ENCODE results near the gene ASAP2. TPM values are rescaled to one million over a fixed set of nuclear protein-coding genes. Genes with fewer than 3 reads are reported as not detected.
A peak's percentile ranks its signal among the peaks of the same experiment; 100 is the strongest.

ASAP2 gene
- total RNA-seq, 4 donors from 2014 or later: 22.0 to 54.6 (median 30.0) TPM

GRCh38 chr2:9222893-9223287 lies 16.3 kb downstream of the ASAP2 start:
- Histone ChIP-seq H3K4me1 (peaks cover 46% of the 10 kb centered on the region), H3K36me3 (no peaks in the 10 kb centered on the region), H3K27me3 (no peaks in the 10 kb centered on the region), H3K4me3 (no peak overlapping the region), H3K27ac (peak overlapping the region; percentile 52), H3K9me3 (no peaks in the 10 kb centered on the region)
- no peak for TF ChIP-seq POLR2A (IDR thresholded peaks at IDR 0.05)
- TF ChIP-seq, protein P1, sequence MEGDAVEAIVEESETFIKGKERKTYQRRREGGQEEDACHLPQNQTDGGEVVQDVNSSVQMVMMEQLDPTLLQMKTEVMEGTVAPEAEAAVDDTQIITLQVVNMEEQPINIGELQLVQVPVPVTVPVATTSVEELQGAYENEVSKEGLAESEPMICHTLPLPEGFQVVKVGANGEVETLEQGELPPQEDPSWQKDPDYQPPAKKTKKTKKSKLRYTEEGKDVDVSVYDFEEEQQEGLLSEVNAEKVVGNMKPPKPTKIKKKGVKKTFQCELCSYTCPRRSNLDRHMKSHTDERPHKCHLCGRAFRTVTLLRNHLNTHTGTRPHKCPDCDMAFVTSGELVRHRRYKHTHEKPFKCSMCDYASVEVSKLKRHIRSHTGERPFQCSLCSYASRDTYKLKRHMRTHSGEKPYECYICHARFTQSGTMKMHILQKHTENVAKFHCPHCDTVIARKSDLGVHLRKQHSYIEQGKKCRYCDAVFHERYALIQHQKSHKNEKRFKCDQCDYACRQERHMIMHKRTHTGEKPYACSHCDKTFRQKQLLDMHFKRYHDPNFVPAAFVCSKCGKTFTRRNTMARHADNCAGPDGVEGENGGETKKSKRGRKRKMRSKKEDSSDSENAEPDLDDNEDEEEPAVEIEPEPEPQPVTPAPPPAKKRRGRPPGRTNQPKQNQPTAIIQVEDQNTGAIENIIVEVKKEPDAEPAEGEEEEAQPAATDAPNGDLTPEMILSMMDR (IDR thresholded peaks at IDR 0.05): no peak
- TF ChIP-seq POLR2AphosphoS5 (IDR thresholded peaks at IDR 0.05): no peak
- no peak for TF ChIP-seq EP300 (IDR thresholded peaks at IDR 0.05)
- DNase-seq (ENCODE audit: low spot score in 2 of 2): no peak
- WGBS: 67% methylated on average over 2 of the region's 2 CpGs

DNA sequence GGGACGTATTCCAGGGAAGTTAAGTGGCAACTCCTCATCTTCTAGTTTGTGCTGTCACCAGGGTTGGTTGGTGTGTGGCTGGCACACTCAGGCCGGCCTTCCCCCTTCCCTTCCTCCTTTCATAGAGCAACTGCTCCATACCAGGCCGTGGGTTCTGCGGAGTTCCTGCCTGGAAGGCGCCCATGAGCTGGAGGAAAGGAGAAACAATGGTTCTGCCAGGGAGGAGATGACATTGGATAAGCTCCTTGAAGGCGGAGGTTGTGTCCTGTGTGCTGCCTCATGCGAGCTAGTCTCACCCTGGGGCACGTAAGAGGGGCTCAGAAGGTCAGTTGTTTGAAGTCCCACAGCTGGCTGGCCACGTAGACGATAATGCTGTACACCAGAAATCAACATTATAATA lies 19.2 kb downstream of the ASAP2 start:
- Histone ChIP-seq H3K36me3 (no peaks in the 10 kb centered on the region), H3K4me3 (no peak overlapping the region), H3K4me1 (peaks cover 58% of the 10 kb centered on the region), H3K27me3 (no peaks in the 10 kb centered on the region), H3K9me3 (no peaks in the 10 kb centered on the region), H3K27ac (no peak overlapping the region)
- no peak for DNase-seq (ENCODE audit: low spot score in 2 of 2)
- WGBS: 90% methylated on average over 9 of the region's 10 CpGs
- no peak for TF ChIP-seq POLR2AphosphoS5 (IDR thresholded peaks at IDR 0.05)
- TF ChIP-seq POLR2A (IDR thresholded peaks at IDR 0.05): no peak
- TF ChIP-seq, protein P1 (IDR thresholded peaks at IDR 0.05): no peak
- no peak for TF ChIP-seq EP300 (IDR thresholded peaks at IDR 0.05)

DNA sequence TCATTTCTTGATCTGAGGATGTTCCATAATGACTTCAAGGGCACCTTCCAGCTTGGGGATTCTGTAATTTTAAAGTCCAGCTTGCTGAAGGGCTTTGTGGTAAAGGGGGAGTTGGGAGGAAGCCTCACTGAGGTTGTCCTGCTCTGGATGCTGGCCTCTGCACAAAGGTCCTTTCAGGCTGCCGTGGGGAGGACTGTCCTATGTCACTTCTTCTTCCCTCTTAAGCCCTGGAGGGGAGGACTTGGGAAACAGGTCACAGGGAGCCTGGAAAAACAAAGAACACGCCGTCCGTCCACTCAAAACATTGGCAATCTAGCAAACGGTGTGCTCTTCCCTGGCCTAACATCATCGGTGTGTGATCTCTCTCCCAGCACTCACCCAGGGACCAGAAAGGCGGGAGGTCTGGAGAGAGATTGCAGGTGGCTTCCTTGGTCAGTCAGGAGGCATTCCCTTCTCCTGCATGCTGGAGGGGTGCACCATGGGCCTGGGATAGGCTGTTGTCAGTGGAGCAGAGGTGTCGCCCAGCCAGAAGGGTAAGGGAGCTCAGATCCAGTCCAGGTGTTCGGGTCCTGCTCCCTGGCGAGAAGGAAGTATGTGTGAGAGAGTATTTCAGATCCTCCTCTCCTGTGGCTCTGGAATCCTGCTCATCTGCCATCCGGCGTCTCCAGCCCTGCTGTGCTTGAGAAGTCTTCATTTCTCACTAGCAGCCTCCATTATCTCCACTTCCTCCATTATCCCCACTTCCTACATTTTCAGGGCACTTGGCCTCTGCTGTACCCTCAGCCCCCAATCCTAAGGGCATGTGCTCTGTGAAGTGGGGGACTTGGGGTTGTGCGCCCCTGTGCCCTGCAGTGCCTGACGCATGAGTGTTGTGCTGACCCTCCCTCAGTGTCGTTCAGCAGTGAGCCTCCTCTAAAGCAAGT lies 20.1 kb downstream of the ASAP2 start:
- no peaks in the 10 kb centered on the region for H3K9me3 ChIP-seq
- DNase-seq (ENCODE audit: low spot score in 2 of 2): no peak
- H3K27me3 ChIP-seq: no peaks in the 10 kb centered on the region
- WGBS: 89% methylated on average over 15 of the region's 15 CpGs
- H3K4me1 ChIP-seq: peaks cover 58% of the 10 kb centered on the region
- H3K27ac ChIP-seq: no peak overlapping the region
- no peak overlapping the region for H3K4me3 ChIP-seq
- TF ChIP-seq, protein P1 (IDR thresholded peaks at IDR 0.05): no peak
- TF ChIP-seq POLR2A (IDR thresholded peaks at IDR 0.05) (no peak), EP300 (IDR thresholded peaks at IDR 0.05) (no peak), POLR2AphosphoS5 (IDR thresholded peaks at IDR 0.05) (no peak)
- no peaks in the 10 kb centered on the region for H3K36me3 ChIP-seq

DNA sequence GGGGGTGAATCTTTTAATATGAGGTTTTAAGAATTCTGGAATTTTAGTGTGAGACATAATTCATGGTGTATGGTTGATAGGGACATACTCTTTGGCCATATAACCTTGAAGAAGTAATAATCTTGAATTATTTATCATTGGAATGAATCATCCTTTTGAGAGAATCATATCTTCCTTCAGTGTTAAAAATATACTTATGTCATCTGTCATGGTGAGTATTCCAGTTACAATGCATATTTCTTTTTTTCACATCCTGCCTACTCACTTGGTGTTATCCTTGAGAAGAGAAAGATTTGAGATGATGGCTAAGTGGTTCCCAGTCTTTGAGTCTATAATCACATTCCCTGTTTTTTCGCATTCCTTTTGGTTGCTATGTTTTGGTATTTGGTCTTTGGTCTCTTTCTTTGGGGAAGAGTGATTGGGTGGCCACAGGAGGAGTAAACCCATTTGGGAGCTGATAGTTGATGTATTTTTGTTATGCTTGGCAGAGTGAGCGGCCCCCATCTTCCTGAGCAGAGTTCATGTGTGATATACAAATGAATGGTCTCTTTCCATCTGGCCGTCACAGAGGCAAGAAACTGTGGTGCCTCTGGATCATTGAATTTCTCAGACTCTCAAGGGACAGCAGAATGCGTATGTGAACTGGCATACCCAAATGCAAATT lies 21.6 kb downstream of the ASAP2 start:
- no peaks in the 10 kb centered on the region for H3K36me3 ChIP-seq
- no peak overlapping the region for H3K27ac ChIP-seq
- H3K4me1 ChIP-seq: peaks cover 57% of the 10 kb centered on the region
- DNase-seq (ENCODE audit: low spot score in 2 of 2): no peak
- 77% methylated on average over 4 of the region's 4 CpGs for WGBS
- no peaks in the 10 kb centered on the region for H3K27me3 ChIP-seq
- H3K4me3 ChIP-seq: no peak overlapping the region
- no peaks in the 10 kb centered on the region for H3K9me3 ChIP-seq
- no peak for TF ChIP-seq EP300 (IDR thresholded peaks at IDR 0.05)
- TF ChIP-seq, protein P1 (IDR thresholded peaks at IDR 0.05): no peak
- TF ChIP-seq POLR2AphosphoS5 (IDR thresholded peaks at IDR 0.05): no peak
- no peak for TF ChIP-seq POLR2A (IDR thresholded peaks at IDR 0.05)

Data from suprapubic skin (tissue), 4 donors.